ENCODE results near the gene FTCDNL1.

The FTCDNL1 gene

GRCh38 chr2:199850718-199851500, at the start of gene FTCDNL1:
FTCDNL1 (minus strand) TSS chr2:199851192; CDS start chr2:199848962, 2,230 bp downstream.
- DNase-seq: peak; percentile 31 to 70 (median 48)

GRCh38 chr2:199896617-199897016, 45.6 kb upstream of the FTCDNL1 start:
- DNase-seq: no peak

- no peak for DNase-seq
Observed at GRCh38 chr2:199895406-199895805, 44.4 kb upstream of the FTCDNL1 start.

- DNase-seq: no peak
Observed at GRCh38 chr2:199883474-199884212, 32.7 kb upstream of the FTCDNL1 start.

GRCh38 chr2:199882667-199883066, 31.7 kb upstream of the FTCDNL1 start:
- no peak for DNase-seq

- DNase-seq: no peak
Observed at GRCh38 chr2:199875400-199875799, 24.4 kb upstream of the FTCDNL1 start.

- no peak for DNase-seq
Observed at GRCh38 chr2:199874209-199874608, 23.2 kb upstream of the FTCDNL1 start.

- DNase-seq: no peak
Observed at GRCh38 chr2:199870581-199870980, 19.6 kb upstream of the FTCDNL1 start.

- DNase-seq: no peak
Observed at GRCh38 chr2:199869653-199870052, 18.7 kb upstream of the FTCDNL1 start.

GRCh38 chr2:199869227-199869541, 18.2 kb upstream of the FTCDNL1 start:
- DNase-seq: no peak

- no peak for DNase-seq
Observed at GRCh38 chr2:199868431-199869226, 17.6 kb upstream of the FTCDNL1 start.

- DNase-seq: no peak
Observed at GRCh38 chr2:199865905-199866304, 14.9 kb upstream of the FTCDNL1 start.

GRCh38 chr2:199862788-199863187, 11.8 kb upstream of the FTCDNL1 start:
- no peak for DNase-seq

- DNase-seq: no peak
Observed at GRCh38 chr2:199861132-199861774, 10.3 kb upstream of the FTCDNL1 start.

- no peak for DNase-seq
Observed at GRCh38 chr2:199855812-199856211, 4.8 kb upstream of the FTCDNL1 start.

- no peak for DNase-seq
Observed at GRCh38 chr2:199851883-199852282, 891 bp upstream of the FTCDNL1 start.

- no peak for DNase-seq
Observed at GRCh38 chr2:199851501-199851810, 464 bp upstream of the FTCDNL1 start.

- DNase-seq: no peak
Observed at GRCh38 chr2:199850218-199850717, 724 bp downstream of the FTCDNL1 start.

- no peak for DNase-seq
Observed at GRCh38 chr2:199848389-199849130, 2.4 kb downstream of the FTCDNL1 start.

- DNase-seq: no peak
Observed at GRCh38 chr2:199847181-199847864, 3.7 kb downstream of the FTCDNL1 start.

- no peak for DNase-seq
Observed at GRCh38 chr2:199842631-199843395, 8.2 kb downstream of the FTCDNL1 start.
